ENCODE measurements around the gene ISYNA1. TPM values are rescaled to one million over a fixed set of nuclear protein-coding genes. Genes with fewer than 3 reads are reported as not detected.
A peak's percentile ranks its signal among the peaks of the same experiment; 100 is the strongest.

The ISYNA1 gene
- total RNA-seq (2021; fragmentation: NEBNext Ultra II Directional; extraction: Animal tissue kit (Norgen Biotek cat#: 25700)): 207 and 215 TPM in 2 replicates
- polyA plus RNA-seq (2011; rRNA removed): 264 and 330 TPM in 2 replicates
- 164 TPM for polyA plus RNA-seq (2011; cell fraction: cytosol; rRNA removed)
- polyA plus RNA-seq (2011; cell fraction: nucleus; rRNA removed): 558 TPM
- 147 to 255 TPM (median 231 TPM) in 4 replicates for polyA plus RNA-seq (2012, experiment 1 of 2)
- 269 TPM for polyA plus RNA-seq (2012, experiment 2 of 2)
- polyA plus RNA-seq (2013, experiment 1 of 2): 172 TPM
- polyA plus RNA-seq (2013, experiment 2 of 2): 158 TPM
- 67.7 and 79.7 TPM in 2 replicates for polyA minus RNA-seq (2011; rRNA and poly(A)+ RNA removed)
- 153 TPM for polyA minus RNA-seq (2011; cell fraction: cytosol; rRNA and poly(A)+ RNA removed)
- polyA minus RNA-seq (2011; cell fraction: nucleus; rRNA and poly(A)+ RNA removed): 97.1 TPM
- long read RNA-seq, experiment 1, transcript ISYNA1-201 (11 exons, 2,420 nt): major isoform, 26 of 112 reads
- long read RNA-seq, experiment 1, partial matches to known transcripts: 55 of 112 reads
- long read RNA-seq, experiment 1, other reads (novel, unspliced or antisense): 21 of 112 reads
- long read RNA-seq, experiment 2, partial matches to known transcripts: 2 of 5 reads
- long read RNA-seq, experiment 2, other reads (novel, unspliced or antisense): 1 of 5 reads

GRCh38 chr19:18437491-18438330, at the start of gene ISYNA1:
TSS of gene ISYNA1 (minus strand) at chr19:18438133. CDS start at chr19:18437979, 154 bp downstream.
- Histone ChIP-seq H3K79me1 (ENCODE audit: low read depth, low read length) (no peaks in the 10 kb centered on the region; the same call in 1 of the 2 replicates), H3K18ac (ENCODE audit: extremely low read depth, low read length) (peak within 1 kb of the TSS; percentile 98), H2BK15ac (ENCODE audit: low read length) (peak within 1 kb of the TSS; percentile 96; the same call in 1 of the 2 replicates), H2BK120ac (replicated peaks; ENCODE audit: low read depth, low read length) (peak within 1 kb of the TSS; percentile 61), H2BK20ac (ENCODE audit: low read length) (0 out of 2 replicates have a peak within 1 kb of the TSS, but pooled peaks have one; percentile 48), H3K4me3 (ENCODE audit: extremely low read depth in 1 of 4, insufficient read depth in 2 of 4, low read depth in 3 of 4, low read length in 4 of 4) (peak within 1 kb of the TSS; percentile 69 to 94 (median 80)), H3K9ac (replicated peaks in 1 of 4; ENCODE audit: extremely low read depth in 1 of 4, low read depth in 3 of 4, low read length in 3 of 4) (peak within 1 kb of the TSS; percentile 43 to 84 (median 58); a peak in 6 of 7 replicates), H2BK5ac (ENCODE audit: low read depth, low read length) (peak within 1 kb of the TSS; percentile 96), H3K27me3 (replicated peaks in 1 of 4; ENCODE audit: control insufficient read depth in 3 of 4, extremely low read depth in 1 of 4, insufficient read depth in 3 of 4, low read length in 3 of 4) (no peaks in the 10 kb centered on the region; a peak in 1 of 7 replicates), H3K27ac (ENCODE audit: low read depth, low read length) (peak within 1 kb of the TSS; percentile 58; the same call in 1 of the 2 replicates), H3K4me1 (replicated peaks in 1 of 4; ENCODE audit: control insufficient read depth in 3 of 4, insufficient read depth in 4 of 4, low read length in 3 of 4) (peaks cover 5 to 31% (median 24%) of the 10 kb centered on the region in 4 experiments), H2AK5ac (ENCODE audit: low read depth, low read length) (peak within 1 kb of the TSS; percentile 65; the same call in 1 of the 2 replicates), H3K9me3 (ENCODE audit: insufficient read depth in 2 of 2, low read depth in 1 of 2, low read length in 1 of 2) (no peaks in the 10 kb centered on the region), H3K23me2 (ENCODE audit: low read depth, low read length) (peaks cover 20% of the 10 kb centered on the region; the same call in 1 of the 2 replicates), H3K4me2 (ENCODE audit: insufficient read depth in 1 of 2, low read depth in 2 of 2, low read length in 2 of 2) (peak within 1 kb of the TSS; percentile 80 to 99), H3K56ac (replicated peaks; ENCODE audit: insufficient read length, low read depth, low read length) (peak within 1 kb of the TSS; percentile 69), H3K36me3 (ENCODE audit: control insufficient read depth in 2 of 4, insufficient read depth in 4 of 4, low read length in 3 of 4) (peaks cover 2 to 13% (median 7%) of the 10 kb centered on the region in 4 experiments; a peak in 4 of 8 replicates), H4K91ac (replicated peaks; ENCODE audit: insufficient read length, low read length) (peak within 1 kb of the TSS; percentile 99), H3K79me2 (ENCODE audit: control insufficient read depth in 1 of 2, insufficient read depth in 2 of 2, low read length in 2 of 2) (no peaks in the 10 kb centered on the region), H2AFZ (ENCODE audit: low read length) (no peak within 1 kb of the TSS), H4K20me1 (replicated peaks in 1 of 2; ENCODE audit: control insufficient read depth in 1 of 2, insufficient read depth in 2 of 2, low read length in 2 of 2) (peaks cover 0 to 21% of the 10 kb centered on the region in 2 experiments), H3K23ac (ENCODE audit: insufficient read length) (no peak within 1 kb of the TSS), H4K5ac (ENCODE audit: insufficient read length, low read depth, low read length) (peak within 1 kb of the TSS; percentile 89), H3K4ac (replicated peaks; ENCODE audit: insufficient read length, low read depth, low read length) (peak within 1 kb of the TSS; percentile 97), H4K8ac (ENCODE audit: extremely low read depth, insufficient read depth, low read length) (peak within 1 kb of the TSS; percentile 88), H2BK12ac (ENCODE audit: low read depth, low read length) (peak within 1 kb of the TSS; percentile 87; the same call in 1 of the 2 replicates), H3K14ac (ENCODE audit: insufficient read length) (no peak within 1 kb of the TSS)
- ChIA-PET CTCF (ENCODE audit: partially characterized antibody) (interaction anchor here (0.6 to 1.6 kb wide), 4 partner anchors 12 to 151 kb away, joined by 4 to 5 read pairs (median 5); partner anchors contain the start of gene REX1BD), POLR2A (ENCODE audit: partially characterized antibody) (interaction anchor here (0.6 to 2.1 kb wide), 11 partner anchors 8 to 1078 kb away, joined by 3 to 5 read pairs (median 3); partner anchors contain the start of genes JUND, SSBP4 and TSSK6)
- FAIRE-seq: no peak
- WGBS, 2 experiments (ENCODE audit: extremely low coverage in 1 of 2, insufficient coverage in 1 of 2, insufficient read length in 1 of 2, insufficient replicate concordance in 2 of 2, low coverage in 1 of 2, low lambda C conversion rate in 2 of 2, missing lambda C conversion rate in 1 of 2): 2% methylated on average over 35 of the region's 99 CpGs; no CpG with 5 or more reads in 1 of the 2 experiments
- peak in 1 of 2 experiments; percentile 89 for DNase-seq (ENCODE audit: low read depth in 1 of 2, low spot score in 2 of 2)
- peak; percentile 44; the same call in 1 of the 2 replicates for TF ChIP-seq BACH1 (IDR thresholded peaks at IDR 0.05; ENCODE audit: low read length)
- TF ChIP-seq, protein P1, sequence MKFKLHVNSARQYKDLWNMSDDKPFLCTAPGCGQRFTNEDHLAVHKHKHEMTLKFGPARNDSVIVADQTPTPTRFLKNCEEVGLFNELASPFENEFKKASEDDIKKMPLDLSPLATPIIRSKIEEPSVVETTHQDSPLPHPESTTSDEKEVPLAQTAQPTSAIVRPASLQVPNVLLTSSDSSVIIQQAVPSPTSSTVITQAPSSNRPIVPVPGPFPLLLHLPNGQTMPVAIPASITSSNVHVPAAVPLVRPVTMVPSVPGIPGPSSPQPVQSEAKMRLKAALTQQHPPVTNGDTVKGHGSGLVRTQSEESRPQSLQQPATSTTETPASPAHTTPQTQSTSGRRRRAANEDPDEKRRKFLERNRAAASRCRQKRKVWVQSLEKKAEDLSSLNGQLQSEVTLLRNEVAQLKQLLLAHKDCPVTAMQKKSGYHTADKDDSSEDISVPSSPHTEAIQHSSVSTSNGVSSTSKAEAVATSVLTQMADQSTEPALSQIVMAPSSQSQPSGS (IDR thresholded peaks at IDR 0.05; ENCODE audit: low read length): no peak
- TF ChIP-seq, protein P2, sequence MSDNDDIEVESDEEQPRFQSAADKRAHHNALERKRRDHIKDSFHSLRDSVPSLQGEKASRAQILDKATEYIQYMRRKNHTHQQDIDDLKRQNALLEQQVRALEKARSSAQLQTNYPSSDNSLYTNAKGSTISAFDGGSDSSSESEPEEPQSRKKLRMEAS (IDR thresholded peaks at IDR 0.05): peak; percentile 57
- TF ChIP-seq, protein P3, sequence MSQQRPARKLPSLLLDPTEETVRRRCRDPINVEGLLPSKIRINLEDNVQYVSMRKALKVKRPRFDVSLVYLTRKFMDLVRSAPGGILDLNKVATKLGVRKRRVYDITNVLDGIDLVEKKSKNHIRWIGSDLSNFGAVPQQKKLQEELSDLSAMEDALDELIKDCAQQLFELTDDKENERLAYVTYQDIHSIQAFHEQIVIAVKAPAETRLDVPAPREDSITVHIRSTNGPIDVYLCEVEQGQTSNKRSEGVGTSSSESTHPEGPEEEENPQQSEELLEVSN (IDR thresholded peaks at IDR 0.05): peak; percentile 65
